OCI-M2 (cell line): Measurements from ENCODE around the gene FGFR3.
"Not testable (repeated sequence)": the region's sequence is repeated elsewhere in the genome, so short reads cannot be mapped to it uniquely, and the experiment has no call there.

Source experiments
- DNase-seq: peaks from one replicate; lab custom pipeline; 2025; ENCODE audit not compliant: unreplicated experiment; lab: John Stamatoyannopoulos, UW

FGFR3 gene

DNA sequence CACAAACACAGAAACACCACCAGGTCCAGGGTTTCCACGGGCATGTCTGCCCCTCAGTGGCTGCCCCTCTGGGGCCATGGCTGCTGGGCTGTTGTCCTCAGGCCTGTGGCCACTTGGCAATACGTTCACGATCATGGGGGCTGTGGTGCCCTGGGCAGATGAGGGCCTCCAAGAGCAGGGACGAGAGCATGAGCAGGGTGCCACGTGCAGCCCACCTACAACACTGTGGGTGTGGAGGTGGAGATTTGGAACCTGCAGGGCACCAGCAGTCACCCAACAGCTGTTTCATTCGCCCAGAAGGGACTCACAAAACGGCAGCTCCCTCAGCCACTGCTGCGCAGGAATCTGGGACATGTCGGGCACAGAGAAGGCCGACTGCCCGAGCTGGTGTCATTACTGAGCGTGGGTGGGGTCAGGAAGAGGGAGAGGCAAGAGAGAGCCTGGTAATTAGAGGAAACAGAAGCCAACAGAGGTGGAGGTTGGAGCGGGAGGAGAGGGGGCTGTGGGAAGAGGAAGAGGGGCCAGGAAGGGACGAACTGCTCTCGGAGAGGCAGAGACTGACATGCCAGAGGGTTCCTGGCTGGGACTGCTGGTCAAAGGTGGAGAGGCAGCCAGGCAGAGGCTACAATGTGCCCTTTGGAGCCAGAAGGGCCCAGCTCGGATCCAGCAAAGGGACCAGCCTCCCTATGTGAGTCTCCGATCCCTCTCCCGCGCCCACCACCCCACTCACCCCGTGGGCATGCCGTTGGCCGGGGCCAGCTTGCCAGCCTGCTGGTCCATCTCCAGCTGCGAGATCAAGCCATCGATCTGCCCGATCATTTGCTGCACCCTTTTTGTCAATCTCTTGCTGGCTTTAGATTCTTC lies 23.1 kb downstream of the FGFR3 start:
- no peak for DNase-seq

DNA sequence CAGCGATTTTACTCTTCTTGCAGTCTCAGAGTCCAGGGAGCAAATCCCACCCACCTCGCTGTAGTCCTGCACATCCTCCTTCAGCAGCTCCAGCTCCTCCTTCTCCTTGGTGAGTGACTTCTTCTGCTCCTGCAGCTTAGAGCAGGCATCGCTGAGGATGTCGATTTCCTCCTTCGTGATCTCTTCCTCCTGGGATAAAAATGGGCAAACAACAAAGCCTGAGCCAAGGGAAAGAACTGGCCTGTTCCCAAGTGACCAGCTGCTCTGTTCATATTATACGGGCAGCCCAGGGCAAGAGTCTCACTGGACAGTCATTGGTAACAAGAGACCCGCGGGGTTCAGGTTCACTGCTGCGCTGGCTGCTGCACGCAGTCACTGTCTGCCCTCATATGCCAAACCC lies 26.2 kb downstream of the FGFR3 start:
- no peak for DNase-seq

DNA sequence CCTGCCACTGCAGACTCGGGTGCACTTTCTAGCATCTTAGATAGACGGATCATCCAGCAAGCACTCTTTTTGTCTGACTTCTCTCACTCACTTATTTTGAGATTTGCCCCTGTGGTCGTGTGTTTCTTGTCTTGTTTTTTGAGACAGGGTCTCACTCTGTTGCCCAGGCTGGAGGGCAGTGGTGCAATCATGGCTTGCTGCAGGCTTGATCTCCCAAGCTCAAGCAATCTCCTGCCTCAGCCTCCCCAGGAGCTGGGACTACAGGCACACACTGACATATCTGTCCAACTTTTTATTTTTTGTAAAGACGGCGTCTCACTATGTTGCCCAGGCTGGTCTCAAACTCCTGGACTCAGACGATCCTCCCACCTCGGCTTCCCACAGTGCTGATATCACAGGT lies 26.7 kb downstream of the FGFR3 start:
- DNase-seq, result no peak

DNA sequence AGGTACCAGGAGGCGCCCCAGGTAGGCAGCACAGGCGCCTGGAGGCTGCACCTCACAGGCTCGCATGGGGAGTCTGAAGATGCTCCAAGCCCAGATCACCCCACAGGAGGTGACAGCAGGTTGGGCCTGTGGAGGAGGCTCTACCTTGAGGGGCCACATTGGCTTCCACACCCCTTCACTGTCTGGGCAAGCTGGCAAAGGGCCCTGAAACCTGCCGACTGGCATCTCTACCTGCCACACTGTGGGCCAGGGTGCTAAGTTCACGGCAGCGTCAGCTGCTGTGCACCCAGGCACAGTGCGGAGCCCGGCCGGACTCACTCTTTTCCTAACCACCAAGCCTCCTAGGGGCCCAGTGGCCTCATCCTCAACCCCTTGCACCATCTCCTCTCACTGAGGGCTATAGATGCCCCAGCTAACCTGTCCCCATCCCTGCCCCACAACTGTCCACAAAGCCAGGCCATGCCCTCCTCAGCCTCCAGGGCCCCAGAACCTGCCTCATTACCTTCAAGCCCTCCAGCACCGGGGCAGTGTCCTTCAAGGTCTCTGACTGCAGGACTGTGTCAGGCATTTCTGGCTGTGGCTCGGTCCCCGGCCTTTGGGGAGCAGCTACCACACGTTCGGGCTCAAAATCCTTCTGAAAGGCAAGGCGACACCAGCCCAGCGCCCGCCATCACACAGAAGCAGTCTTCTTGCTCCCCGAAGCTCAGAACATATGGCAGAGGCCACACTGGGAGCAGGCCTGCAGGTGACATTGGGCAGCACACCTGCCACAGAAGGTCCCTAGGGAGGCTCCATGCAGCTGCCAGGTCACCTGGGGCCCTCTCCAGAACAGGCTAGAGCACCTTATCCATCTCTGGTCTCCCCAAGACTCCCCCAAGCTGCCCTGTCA lies 28.8 kb downstream of the FGFR3 start:
- no peak for DNase-seq

DNA sequence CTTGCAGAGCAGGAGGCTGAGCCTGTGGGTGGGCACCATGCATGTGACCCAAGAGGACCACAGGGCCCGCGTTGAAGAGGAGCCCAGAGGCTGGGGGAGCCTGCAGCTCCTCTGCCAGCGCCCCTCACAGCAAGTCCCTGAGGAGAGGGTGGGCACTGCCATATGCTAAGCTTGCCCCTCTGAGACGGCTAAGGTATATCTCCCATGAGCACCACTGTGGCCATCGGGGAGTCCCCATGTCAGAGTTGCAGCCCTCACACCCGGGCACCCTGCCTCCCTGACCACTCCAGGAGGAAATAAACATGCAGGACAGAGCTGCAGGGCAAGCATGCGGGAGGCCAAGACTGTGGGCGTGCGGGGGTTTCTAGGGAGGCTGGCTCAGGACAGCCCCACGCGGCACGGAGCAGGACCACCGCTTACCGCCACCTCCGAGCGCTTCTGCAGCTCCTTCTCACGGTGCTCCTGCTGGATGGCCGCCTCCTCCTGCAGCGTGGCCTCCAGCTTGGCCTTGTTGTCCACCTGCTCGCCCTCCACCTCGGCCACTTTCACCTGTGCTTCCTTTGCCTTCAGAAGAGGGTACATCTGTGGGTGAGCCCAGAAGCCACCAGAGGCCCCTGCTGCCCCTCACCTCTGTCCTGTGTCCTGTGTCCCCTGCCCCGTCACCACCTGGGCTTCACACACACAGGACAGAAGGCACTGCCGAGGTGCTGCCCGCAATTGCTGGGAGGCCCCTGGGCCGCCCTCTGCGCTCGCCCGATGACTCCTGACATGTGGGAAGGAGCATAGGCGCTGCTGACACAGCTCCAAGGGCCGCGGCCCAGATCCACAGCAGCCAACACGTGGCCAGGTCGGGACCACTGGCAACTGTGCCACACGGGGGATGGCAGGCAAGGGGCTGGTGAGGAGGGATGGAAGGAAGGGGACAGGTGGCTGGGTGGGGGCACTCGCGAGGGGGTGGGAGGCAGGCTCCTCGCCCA lies 29.8 kb downstream of the FGFR3 start:
- DNase-seq, result no peak

DNA sequence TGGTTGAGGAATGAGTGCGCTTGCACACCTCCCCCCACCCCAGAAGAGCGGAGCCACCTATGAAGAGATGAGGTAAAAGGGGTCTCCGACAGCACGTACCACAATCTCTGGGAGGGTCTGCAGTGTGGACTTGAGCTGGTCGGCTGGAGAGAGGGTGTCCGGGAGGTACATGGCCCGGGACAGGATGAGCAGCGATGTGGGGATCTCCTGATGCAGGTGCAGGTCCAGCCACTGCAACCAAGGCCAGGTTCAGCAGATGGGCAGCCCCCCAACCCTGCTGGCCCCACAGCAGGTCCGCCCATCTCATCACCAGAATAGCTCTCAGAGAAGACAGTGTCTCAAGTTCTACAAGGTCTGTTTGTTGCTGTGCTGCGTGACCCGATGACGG lies 30.4 kb downstream of the FGFR3 start:
- no peak for DNase-seq

DNA sequence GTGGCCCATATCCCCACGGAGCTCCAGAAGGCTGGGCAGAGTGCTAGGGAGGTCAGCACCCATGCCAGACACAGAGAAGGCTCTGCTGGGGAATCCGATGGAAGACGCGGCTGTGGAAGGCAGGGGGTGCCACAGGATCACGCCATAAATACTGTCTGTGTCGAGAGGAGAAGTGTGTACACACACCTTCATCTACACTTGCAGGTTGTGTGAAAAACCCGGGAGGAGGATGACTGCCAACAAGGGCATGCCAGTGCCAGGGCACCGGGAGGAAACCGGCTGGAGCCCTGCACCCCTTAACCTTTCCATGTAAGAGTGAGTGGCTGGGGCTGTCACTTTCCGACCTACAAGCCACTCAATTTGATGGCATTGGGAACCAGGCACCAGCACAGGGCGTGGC lies 31.7 kb downstream of the FGFR3 start:
- DNase-seq, result no peak

DNA sequence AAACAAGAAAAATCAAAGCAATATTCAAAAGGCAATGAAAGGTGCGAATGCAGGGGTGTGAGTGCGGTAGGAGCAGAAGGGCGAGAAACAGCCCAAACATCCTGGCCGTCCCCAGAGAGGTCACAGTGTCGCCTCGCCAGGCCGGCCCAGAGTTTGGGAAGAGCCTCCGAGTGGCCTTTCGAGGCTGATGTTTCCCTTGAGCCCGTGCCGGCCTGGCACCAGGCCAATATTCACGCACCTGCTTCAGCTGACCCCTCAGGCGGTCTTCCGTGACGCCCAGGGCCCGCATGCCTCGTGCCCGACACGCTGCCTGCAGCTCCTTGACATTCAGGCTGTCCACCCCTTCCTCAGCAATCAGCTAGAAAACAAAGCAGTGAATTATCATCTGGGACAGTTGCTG lies 32.2 kb downstream of the FGFR3 start:
- DNase-seq, result no peak

DNA sequence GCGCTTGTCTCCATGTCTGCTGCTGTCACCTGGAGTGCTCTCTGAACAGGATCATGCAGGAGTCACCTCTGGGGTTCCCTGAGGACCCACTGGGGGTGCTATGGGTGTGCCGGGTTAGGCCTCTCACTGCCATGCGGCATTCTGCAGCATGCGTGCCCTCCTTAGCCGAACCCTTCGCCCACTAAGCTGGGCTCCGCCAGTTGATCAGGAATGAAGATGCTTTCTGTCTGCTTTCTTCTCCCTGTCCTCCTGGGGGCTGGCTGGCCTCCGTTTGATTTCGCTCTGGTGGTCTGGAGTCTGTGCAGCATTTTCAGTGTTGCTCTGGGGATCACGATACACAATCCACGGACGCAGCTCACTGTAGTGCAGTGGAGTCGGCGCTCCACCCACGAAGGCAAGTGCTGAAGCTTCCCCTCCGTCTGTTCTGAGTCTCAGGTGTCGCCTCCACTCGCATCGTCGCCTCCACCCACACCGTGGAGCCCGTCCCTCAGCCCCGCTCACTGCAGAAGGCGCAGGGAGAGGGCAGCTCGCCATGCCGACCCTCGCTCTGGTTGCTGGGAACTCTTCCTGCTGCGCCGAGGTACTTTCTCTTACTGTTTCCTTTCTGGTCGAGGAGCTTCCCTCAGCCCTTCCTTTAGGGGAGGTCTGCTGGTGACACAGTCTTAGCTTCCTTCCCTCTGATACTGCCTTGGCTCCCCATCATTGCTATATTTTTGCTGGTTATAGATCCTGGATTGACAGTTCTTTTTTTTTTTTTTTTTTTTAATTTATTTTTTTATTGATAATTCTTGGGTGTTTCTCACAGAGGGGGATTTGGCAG lies 33.6 kb downstream of the FGFR3 start:
- no peak for DNase-seq

DNA sequence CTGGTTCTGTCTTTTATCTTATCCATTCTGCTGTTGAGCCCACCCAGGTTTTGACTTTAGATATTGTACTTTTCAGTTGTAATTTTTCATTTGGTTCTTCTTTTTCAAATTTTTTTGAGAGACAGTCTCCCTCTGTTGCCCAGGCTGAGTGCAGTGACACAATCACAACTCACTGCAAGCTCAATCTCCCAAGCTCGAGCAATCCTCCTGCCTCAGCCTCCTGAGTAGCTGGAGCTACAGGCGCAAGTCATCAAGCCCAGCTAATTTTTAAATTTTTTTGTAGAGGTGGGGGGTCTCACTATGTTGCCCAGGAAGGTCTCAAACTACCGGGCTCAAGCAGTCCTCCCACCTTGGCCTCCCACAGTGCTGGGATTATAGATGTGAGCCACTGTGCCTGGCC lies 37.1 kb downstream of the FGFR3 start:
- no peak for DNase-seq

DNA sequence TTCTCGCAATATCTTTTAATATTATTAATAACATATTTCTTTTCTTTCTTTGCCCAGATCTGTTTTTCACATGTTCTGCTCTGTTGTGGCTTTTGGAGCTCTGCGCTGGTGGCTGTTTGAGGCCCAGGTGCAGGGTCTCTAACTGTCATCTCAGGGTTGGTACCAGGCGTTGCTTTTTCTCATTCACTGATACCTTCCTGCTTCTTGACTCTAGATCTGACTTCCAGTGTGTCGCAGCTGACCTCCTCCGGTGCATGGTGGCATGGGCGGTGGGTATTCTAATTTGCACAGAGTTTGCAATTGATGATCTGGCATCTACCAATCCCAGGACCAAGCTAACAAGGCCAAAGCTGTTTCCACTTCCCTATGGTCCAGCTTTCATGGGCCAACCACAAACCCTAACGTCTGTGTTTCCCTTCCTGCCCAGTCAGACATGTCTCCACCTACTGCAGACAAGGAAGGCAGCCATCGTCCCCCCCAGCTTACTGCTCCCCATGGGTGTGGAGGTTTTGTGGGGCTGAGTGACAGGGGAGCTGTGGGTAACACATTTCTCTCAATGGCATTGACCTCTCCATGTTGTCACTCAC lies 37.6 kb downstream of the FGFR3 start:
- no peak for DNase-seq

DNA sequence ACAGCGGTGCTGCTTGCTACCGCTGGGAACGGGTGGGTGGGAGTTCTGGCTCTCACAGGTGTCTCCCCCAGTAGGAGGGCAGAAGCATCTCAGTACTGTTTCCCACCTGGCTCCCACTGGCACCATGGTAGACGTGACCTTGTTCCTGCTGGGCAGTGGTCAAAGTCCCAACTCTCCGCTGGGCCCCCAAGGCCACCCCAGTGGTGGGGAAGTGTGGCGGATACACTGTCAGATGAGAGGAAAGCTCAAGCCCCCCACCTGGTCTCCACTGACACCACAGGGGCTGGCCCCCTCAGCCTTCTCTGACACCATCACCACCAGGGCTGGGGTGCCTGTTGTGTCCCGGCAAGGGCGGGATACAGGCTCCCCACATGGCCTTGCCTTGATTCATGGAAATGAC lies 38.2 kb downstream of the FGFR3 start:
- no peak for DNase-seq

DNA sequence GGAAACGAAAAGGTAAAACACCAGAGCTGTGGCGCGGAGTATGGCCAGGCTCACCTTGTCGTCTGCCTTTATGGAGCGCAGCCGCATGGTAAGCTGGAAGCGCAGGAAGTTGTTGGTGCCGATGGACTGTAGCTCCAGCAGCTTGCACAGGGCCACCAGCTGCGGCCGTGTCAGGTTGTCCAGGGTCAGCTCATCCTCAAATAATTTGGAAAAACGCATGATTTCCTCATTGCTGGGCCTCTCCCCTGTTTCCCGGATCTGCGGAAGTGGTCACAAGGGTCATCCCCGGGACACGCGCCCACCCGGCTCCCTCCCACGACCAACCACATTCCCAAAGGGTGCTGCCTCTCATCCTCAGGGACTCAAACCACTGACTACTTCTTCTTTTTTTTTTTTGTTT lies 39.6 kb downstream of the FGFR3 start:
- DNase-seq, result no peak

DNA sequence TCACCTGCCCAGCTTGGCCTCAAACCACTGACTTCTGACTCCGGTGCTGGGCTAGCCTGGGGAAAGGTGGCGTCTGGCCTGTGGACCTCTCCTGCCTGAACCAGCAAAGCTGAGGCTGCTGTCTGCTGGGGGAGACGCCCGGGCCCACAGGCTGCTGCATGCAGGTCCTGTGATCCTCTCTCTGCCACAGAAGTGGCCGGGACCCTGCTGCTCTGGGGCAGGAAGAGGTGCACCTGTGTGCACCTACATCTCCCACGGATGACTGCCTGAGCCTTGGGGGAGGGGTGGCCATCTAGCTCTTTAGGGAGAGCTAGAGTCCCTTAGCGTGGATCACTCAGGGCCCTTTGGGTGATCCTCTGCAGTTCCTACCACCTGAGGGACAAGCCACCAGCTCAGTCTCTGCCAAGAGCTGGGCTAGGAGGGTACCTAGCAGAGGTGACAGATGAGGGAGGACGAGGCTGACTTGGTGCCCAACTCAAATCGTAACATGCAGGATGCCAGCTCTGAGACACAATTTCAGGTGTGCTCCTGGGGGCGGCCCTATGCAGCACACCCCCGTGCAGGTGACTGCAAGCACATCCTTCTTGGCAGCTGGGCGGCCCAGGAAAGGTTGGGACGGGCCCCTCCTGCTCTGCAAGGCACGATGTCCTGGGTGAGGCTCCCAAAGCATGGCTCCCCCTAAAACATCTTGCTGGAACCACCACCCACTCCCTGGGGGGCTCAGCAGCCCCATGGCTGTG lies 40.4 kb downstream of the FGFR3 start:
- no peak for DNase-seq

DNA sequence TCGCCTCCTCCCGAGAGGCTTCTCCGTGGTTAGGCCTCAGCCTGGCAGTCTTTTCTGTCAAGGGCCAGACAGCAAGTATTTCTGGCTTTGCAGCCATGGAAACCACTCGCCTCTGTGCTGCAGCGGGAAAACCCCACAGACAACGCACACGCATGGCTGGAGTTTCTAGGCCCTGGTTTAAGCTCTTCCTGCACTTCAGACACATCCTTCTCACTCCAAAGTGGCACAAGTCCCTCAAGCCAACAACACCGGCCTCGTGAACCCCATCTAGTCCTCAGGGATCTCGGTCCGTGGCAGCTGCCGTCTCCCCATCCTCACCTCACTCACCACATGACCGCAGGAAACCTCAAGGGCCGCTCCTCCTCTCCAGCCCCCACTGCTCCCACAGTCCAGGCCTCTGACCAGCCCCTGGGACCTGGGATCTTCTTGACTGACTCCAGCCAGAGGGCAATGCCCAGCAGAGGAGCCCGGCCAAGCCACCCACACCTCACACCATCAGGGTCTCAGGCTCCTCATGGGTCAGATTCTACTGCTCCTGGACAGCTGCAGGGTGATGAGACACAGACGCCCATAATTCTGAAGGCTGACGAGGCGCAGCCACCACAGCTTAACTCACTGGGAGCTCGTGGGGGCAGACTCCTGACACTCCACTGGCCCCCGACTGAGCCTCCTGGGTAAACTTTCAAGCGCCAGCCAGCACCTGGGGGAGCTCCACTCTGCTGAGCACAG lies 41.1 kb downstream of the FGFR3 start:
- no peak for DNase-seq

DNA sequence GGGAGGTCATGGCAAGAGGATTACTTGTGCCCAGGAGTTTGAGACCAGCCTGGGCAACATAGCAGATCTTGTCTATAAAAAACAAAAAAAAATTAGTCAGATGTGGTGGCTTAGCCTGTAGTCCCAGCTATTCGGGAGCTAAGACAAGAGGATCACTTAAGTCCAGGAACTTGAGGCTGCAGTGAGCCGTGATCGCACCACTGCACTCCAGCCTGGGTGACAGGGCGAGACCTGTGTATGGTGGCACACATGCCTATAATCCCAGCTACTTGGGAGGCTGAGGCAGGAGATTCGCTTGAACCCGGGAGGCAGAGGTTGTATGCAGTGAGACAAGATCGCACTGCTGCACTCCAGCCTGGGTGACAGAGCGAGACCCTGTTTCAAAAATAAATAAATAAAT lies 42.7 kb downstream of the FGFR3 start:
- DNase-seq, result not testable (repeated sequence)

DNA sequence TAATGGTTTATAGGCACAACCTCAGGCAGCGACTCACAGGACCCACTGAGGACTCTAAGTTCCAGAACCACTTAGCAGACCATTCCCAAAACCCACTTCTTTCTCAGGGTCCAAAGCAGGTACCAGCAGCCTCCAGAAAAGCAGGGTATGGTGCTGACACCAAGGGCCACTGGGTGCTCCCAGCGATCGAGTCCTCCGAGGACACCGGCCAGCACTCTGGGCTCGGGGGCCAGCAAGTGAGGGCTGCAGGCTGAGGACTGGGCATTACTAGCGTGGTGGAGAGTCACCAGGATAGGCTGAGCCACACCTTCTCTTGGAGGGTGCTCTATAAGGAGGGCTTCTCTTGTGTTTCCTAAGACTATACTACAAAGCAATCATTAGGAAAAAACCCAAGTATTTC lies 43.6 kb downstream of the FGFR3 start:
- no peak for DNase-seq

DNA sequence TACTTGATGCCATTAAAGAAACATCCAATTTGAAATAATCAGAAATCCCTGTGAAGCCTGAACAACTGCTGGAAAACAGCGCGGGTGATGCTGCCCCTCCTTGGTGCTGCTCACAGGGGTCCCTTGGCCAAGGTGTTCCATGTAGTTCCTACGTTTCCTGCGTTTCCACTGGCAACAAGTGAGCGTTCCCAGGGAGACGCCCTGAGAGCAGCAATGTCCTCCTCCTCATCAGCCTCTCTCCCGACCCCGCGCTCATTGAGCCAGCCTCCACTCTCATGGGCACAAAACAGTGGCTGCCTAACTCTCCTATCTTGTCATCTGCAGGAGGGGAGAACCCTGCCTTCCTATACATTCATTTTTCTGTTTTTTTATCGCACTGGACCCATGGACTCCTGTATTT lies 44.0 kb downstream of the FGFR3 start:
- DNase-seq, result no peak

DNA sequence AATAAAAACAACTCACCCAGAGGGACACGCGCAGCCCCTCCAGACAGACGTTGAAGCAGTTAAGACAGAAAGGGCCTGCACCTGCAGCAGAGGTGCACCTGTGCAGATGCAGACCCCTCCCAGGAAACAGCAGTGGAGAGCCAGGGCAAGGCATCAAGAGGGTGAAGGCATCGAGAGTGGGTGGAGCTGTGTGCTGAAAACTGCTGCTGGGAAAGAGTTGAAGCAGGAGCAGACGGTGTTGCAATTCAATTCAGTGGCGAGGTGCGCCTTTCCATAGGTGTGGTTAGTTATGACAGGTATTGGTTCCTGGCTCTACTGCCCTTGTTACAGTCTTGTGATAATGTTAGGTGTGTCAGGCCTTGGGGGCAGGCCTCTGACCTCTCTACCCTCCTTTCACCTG lies 46.2 kb downstream of the FGFR3 start:
- DNase-seq, result no peak
